Neutrophil (primary cell): ENCODE data around the gene TUT7.

ENCODE experiments used
- H3K27ac ChIP-seq: fragments of 200-600 bp; sonication (generic); 2 replicates; pipeline ENCODE4 v1.5.1; 2016; ENCODE audit warnings: mild to moderate bottlenecking, moderate library complexity
- H3K27me3 ChIP-seq: fragments of 200-600 bp; sonication (generic); 2 replicates; pipeline ENCODE4 v1.6.0; 2016; ENCODE audit warnings: mild to moderate bottlenecking
- H3K36me3 ChIP-seq: fragments of 200-600 bp; sonication (generic); 2 replicates; pipeline ENCODE4 v1.5.1; 2017
- H3K4me1 ChIP-seq, 2 experiments: fragments of 200-600 bp in 1 of 2; sonication (generic) in 1 of 2; 1 replicate in 1 of 2; 2 replicates in 1 of 2; pipeline versions ENCODE4 v1.5.1 to v1.6.1; 2013 to 2016; ENCODE audit warnings: low read depth in 1 of 2, low read length in 1 of 2, mild to moderate bottlenecking in 1 of 2, moderate library complexity in 1 of 2; ENCODE audit not compliant: control insufficient read depth in 1 of 2, insufficient read depth in 1 of 2
- H3K4me3 ChIP-seq, 2 experiments: fragments of 200-600 bp in 1 of 2; sonication (generic) in 1 of 2; 1 replicate in 1 of 2; 2 replicates in 1 of 2; pipeline ENCODE4 v1.5.1; 2013 to 2016; ENCODE audit warnings: low read depth in 1 of 2, low read length in 1 of 2, mild to moderate bottlenecking in 1 of 2, moderate library complexity in 1 of 2
- H3K9me3 ChIP-seq: fragments of 200-600 bp; sonication (generic); 2 replicates; pipeline ENCODE4 v1.5.1; 2016
- CTCF ChIP-seq: fragments of 200-600 bp; sonication (generic); IDR thresholded peaks from 2 replicates; pipeline ENCODE4 v1.5.1; 2016; ENCODE audit warnings: antibody characterized with exemption

Gene TUT7

GRCh38 chr9:86252870-86253269 lies 101.3 kb downstream of the TUT7 start:
- Histone ChIP-seq H3K27ac (no peak overlapping the region), H3K4me1 (no peaks in the 10 kb centered on the region), H3K4me3 (no peak overlapping the region), H3K36me3 (no peaks in the 10 kb centered on the region), H3K9me3 (no peaks in the 10 kb centered on the region), H3K27me3 (no peaks in the 10 kb centered on the region)
- no peak for TF ChIP-seq CTCF

- Histone ChIP-seq H3K9me3 (no peaks in the 10 kb centered on the region), H3K27me3 (no peaks in the 10 kb centered on the region), H3K27ac (no peak overlapping the region), H3K36me3 (no peaks in the 10 kb centered on the region), H3K4me1 (no peaks in the 10 kb centered on the region), H3K4me3 (no peak overlapping the region)
- no peak for TF ChIP-seq CTCF
Observed at GRCh38 chr9:86250123-86250522, 104.1 kb downstream of the TUT7 start.

- H3K27ac ChIP-seq = no peak overlapping the region
- no peaks in the 10 kb centered on the region for H3K4me1 ChIP-seq
- no peak for TF ChIP-seq CTCF
- H3K36me3 ChIP-seq = no peaks in the 10 kb centered on the region
- no peaks in the 10 kb centered on the region for H3K27me3 ChIP-seq
- H3K4me3 ChIP-seq = no peak overlapping the region
- H3K9me3 ChIP-seq = no peaks in the 10 kb centered on the region
Observed at GRCh38 chr9:86248746-86249145, 105.5 kb downstream of the TUT7 start.

- Histone ChIP-seq H3K4me1 (no peaks in the 10 kb centered on the region), H3K36me3 (no peaks in the 10 kb centered on the region), H3K27ac (no peak overlapping the region), H3K4me3 (no peak overlapping the region), H3K9me3 (no peaks in the 10 kb centered on the region), H3K27me3 (no peaks in the 10 kb centered on the region)
- TF ChIP-seq CTCF = no peak
Observed at GRCh38 chr9:86246752-86247161, 107.5 kb downstream of the TUT7 start.

GRCh38 chr9:86242071-86242470 lies 112.1 kb downstream of the TUT7 start:
- no peak overlapping the region for H3K4me3 ChIP-seq
- H3K27me3 ChIP-seq = no peaks in the 10 kb centered on the region
- no peaks in the 10 kb centered on the region for H3K36me3 ChIP-seq
- no peaks in the 10 kb centered on the region for H3K4me1 ChIP-seq
- no peaks in the 10 kb centered on the region for H3K9me3 ChIP-seq
- H3K27ac ChIP-seq = no peak overlapping the region
- no peak for TF ChIP-seq CTCF

- H3K4me3 ChIP-seq = no peak overlapping the region
- no peaks in the 10 kb centered on the region for H3K4me1 ChIP-seq
- no peak for TF ChIP-seq CTCF
- H3K9me3 ChIP-seq = no peaks in the 10 kb centered on the region
- H3K27ac ChIP-seq = no peak overlapping the region
- H3K36me3 ChIP-seq = no peaks in the 10 kb centered on the region
- no peaks in the 10 kb centered on the region for H3K27me3 ChIP-seq
Observed at GRCh38 chr9:86241216-86241615, 113.0 kb downstream of the TUT7 start.
